IgD-negative memory B cell (primary cell): ENCODE results near the gene NRG3. TPM values are rescaled to one million over a fixed set of nuclear protein-coding genes. Genes with fewer than 3 reads are reported as not detected.

Experiments used
- H3K27ac Mint-ChIP-seq, 3 donors: one replicate each; pipeline ENCODE4 v1.8.0; 2020 to 2022; ENCODE audit warnings: mild to moderate bottlenecking in 3 of 3, mixed read lengths in 3 of 3, moderate library complexity in 1 of 3
- H3K27me3 Mint-ChIP-seq: one replicate; pipeline ENCODE4 v1.8.0; 2021; ENCODE audit warnings: mixed read lengths
- H3K36me3 Mint-ChIP-seq: one replicate; pipeline ENCODE4 v1.8.0; 2020; ENCODE audit warnings: mild to moderate bottlenecking, mixed read lengths
- H3K4me1 Mint-ChIP-seq, 3 donors: one replicate each; pipeline ENCODE4 v1.8.0; 2020 to 2022; ENCODE audit warnings: mixed read lengths in 3 of 3, mild to moderate bottlenecking in 1 of 3
- H3K4me3 Mint-ChIP-seq, 4 donors: one replicate each; pipeline ENCODE4 v1.8.0; 2020 to 2022; ENCODE audit warnings: mild to moderate bottlenecking in 4 of 4, mixed read lengths in 4 of 4, moderate library complexity in 3 of 4
- H3K9me3 Mint-ChIP-seq, 3 donors: one replicate each; pipeline ENCODE4 v1.8.0; 2020 to 2021; ENCODE audit warnings: mixed read lengths in 3 of 3, mild to moderate bottlenecking in 1 of 3
- polyA plus RNA-seq: library from polyadenylated mRNA; unstranded; fragments of 300-500 nt; fragmentation: Illumina TruSeq; gene quantifications from one replicate; pipeline ENCODE4 v1.2.3, GENCODE V29; 2021

Gene NRG3
- polyA plus RNA-seq, 1 donor from 2014 or later: not detected

- no peak overlapping the region for H3K27ac Mint-ChIP-seq
- H3K36me3 Mint-ChIP-seq: no peaks in the 10 kb centered on the region
- H3K27me3 Mint-ChIP-seq: no peaks in the 10 kb centered on the region
- H3K9me3 Mint-ChIP-seq: peaks cover 2 to 4% (median 3%) of the 10 kb centered on the region in 3 donors
- H3K4me3 Mint-ChIP-seq: no peak overlapping the region
- no peaks in the 10 kb centered on the region for H3K4me1 Mint-ChIP-seq
These were observed 84.0 kb downstream of the NRG3 start for GRCh38 chr10:81959016-81959415.

DNA sequence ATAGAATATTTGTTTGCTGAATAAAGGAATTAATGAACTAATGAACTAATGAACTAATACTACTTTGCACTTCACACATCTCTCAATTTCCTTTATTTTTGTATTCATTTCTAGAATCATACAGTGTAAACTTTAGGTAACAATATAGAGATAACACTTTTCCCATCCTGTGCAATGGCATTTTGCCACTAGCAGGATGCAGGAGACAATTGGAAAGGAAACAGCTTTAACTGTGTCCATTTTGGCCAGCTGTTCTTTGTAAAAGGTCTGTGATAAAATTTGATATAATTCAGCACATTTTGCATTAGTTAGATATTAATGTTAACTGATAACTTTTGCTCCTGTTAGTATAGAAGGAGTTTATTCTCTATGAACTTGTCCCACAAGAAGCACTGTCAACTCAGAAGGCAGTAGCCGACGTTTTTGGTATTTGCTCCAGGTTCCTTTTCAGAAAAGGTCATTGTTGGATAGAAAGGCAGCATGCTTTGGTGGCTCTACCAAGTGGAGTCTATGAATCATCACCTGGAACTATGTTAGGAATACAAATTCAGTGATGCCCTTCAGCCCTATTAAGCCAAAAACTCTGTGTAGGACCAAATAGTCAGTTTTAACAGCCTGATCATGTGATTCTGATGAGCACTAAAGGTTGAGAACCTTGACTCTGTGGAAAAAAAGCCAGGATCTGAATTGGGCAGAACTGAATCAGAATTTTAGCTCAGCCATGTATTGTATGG is 86.6 kb downstream of the NRG3 start:
- Mint-ChIP-seq H3K4me3 (no peak overlapping the region), H3K36me3 (no peaks in the 10 kb centered on the region), H3K27ac (no peak overlapping the region), H3K4me1 (no peaks in the 10 kb centered on the region), H3K9me3 (peaks cover 2 to 4% (median 2%) of the 10 kb centered on the region in 3 donors), H3K27me3 (no peaks in the 10 kb centered on the region)

GRCh38 chr10:81963606-81964005 is 88.6 kb downstream of the NRG3 start:
- Mint-ChIP-seq H3K9me3 (peaks cover 0 to 2% (median 1%) of the 10 kb centered on the region in 3 donors), H3K4me1 (no peaks in the 10 kb centered on the region), H3K36me3 (no peaks in the 10 kb centered on the region), H3K27me3 (no peaks in the 10 kb centered on the region), H3K27ac (no peak overlapping the region), H3K4me3 (no peak overlapping the region)

- Mint-ChIP-seq H3K9me3 (peaks cover 3 to 4% (median 4%) of the 10 kb centered on the region in 3 donors), H3K27ac (no peak overlapping the region), H3K4me3 (no peak overlapping the region), H3K27me3 (no peaks in the 10 kb centered on the region), H3K4me1 (no peaks in the 10 kb centered on the region), H3K36me3 (no peaks in the 10 kb centered on the region)
These were observed 92.7 kb downstream of the NRG3 start for GRCh38 chr10:81967716-81968115.

- H3K4me1 Mint-ChIP-seq: no peaks in the 10 kb centered on the region
- no peak overlapping the region for H3K4me3 Mint-ChIP-seq
- peaks cover 4 to 7% (median 7%) of the 10 kb centered on the region in 3 donors for H3K9me3 Mint-ChIP-seq
- H3K27me3 Mint-ChIP-seq: no peaks in the 10 kb centered on the region
- no peaks in the 10 kb centered on the region for H3K36me3 Mint-ChIP-seq
- H3K27ac Mint-ChIP-seq: no peak overlapping the region
These were observed 94.1 kb downstream of the NRG3 start for GRCh38 chr10:81969136-81969535.

- Mint-ChIP-seq H3K9me3 (peaks cover 4 to 16% (median 5%) of the 10 kb centered on the region in 3 donors), H3K27ac (no peak overlapping the region), H3K4me1 (no peaks in the 10 kb centered on the region), H3K36me3 (no peaks in the 10 kb centered on the region), H3K4me3 (no peak overlapping the region), H3K27me3 (no peaks in the 10 kb centered on the region)
These were observed 103.2 kb downstream of the NRG3 start for GRCh38 chr10:81978238-81978637.

GRCh38 chr10:81981724-81982123 is 106.7 kb downstream of the NRG3 start:
- peaks cover 0 to 7% (median 0%) of the 10 kb centered on the region in 3 donors for H3K9me3 Mint-ChIP-seq

GRCh38 chr10:81984428-81984827 is 109.4 kb downstream of the NRG3 start:
- H3K27ac Mint-ChIP-seq: no peak overlapping the region

More at GRCh38 chr10:81981724-81982123, 106.7 kb downstream of the NRG3 start:
- no peaks in the 10 kb centered on the region for H3K36me3 Mint-ChIP-seq
- H3K27ac Mint-ChIP-seq: no peak overlapping the region
- H3K4me3 Mint-ChIP-seq: no peak overlapping the region
- no peaks in the 10 kb centered on the region for H3K4me1 Mint-ChIP-seq
- H3K27me3 Mint-ChIP-seq: no peaks in the 10 kb centered on the region

GRCh38 chr10:81995254-81995653 is 120.3 kb downstream of the NRG3 start:
- Mint-ChIP-seq H3K27me3 (no peaks in the 10 kb centered on the region), H3K4me1 (no peaks in the 10 kb centered on the region), H3K36me3 (no peaks in the 10 kb centered on the region), H3K4me3 (no peak overlapping the region), H3K27ac (no peak overlapping the region), H3K9me3 (peaks cover 0 to 3% (median 2%) of the 10 kb centered on the region in 3 donors)

More at GRCh38 chr10:81984428-81984827, 109.4 kb downstream of the NRG3 start:
- Mint-ChIP-seq H3K4me1 (no peaks in the 10 kb centered on the region), H3K9me3 (peaks cover 0 to 13% (median 2%) of the 10 kb centered on the region in 3 donors), H3K4me3 (no peak overlapping the region), H3K27me3 (no peaks in the 10 kb centered on the region), H3K36me3 (no peaks in the 10 kb centered on the region)

GRCh38 chr10:81996927-81997326 is 121.9 kb downstream of the NRG3 start:
- H3K9me3 Mint-ChIP-seq: peaks cover 2 to 3% (median 2%) of the 10 kb centered on the region in 3 donors
- H3K4me3 Mint-ChIP-seq: no peak overlapping the region
- H3K36me3 Mint-ChIP-seq: no peaks in the 10 kb centered on the region
- no peak overlapping the region for H3K27ac Mint-ChIP-seq
- no peaks in the 10 kb centered on the region for H3K4me1 Mint-ChIP-seq
- no peaks in the 10 kb centered on the region for H3K27me3 Mint-ChIP-seq

- Mint-ChIP-seq H3K27ac (no peak overlapping the region), H3K36me3 (no peaks in the 10 kb centered on the region), H3K9me3 (peaks cover 2 to 9% (median 8%) of the 10 kb centered on the region in 3 donors), H3K27me3 (no peaks in the 10 kb centered on the region), H3K4me3 (no peak overlapping the region), H3K4me1 (peaks cover 0 to 2% (median 0%) of the 10 kb centered on the region in 3 donors)
These were observed 146.0 kb downstream of the NRG3 start for GRCh38 chr10:82020999-82021398.

DNA sequence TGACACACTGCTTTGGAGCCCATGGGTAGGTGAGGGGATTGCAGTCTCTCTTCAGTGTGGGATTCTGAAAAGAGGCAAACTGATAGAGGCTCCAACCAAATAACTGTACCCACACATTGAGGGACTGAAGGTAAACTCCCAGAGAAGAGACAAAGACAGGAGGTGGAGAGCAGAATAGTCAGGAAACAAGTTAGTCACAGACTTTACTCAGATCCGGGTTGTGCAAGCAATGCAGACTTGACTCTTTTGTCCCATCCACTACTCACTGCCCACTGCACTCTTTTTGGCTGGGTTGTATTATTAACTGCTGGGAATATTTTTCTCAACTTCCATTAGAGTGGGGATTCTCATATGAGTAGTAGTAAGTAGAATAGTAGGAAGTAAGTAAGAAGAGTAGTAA is 152.7 kb downstream of the NRG3 start:
- Mint-ChIP-seq H3K4me3 (no peak overlapping the region), H3K4me1 (no peaks in the 10 kb centered on the region), H3K36me3 (no peaks in the 10 kb centered on the region), H3K27ac (no peak overlapping the region), H3K9me3 (peaks cover 0 to 10% (median 4%) of the 10 kb centered on the region in 3 donors), H3K27me3 (no peaks in the 10 kb centered on the region)

DNA sequence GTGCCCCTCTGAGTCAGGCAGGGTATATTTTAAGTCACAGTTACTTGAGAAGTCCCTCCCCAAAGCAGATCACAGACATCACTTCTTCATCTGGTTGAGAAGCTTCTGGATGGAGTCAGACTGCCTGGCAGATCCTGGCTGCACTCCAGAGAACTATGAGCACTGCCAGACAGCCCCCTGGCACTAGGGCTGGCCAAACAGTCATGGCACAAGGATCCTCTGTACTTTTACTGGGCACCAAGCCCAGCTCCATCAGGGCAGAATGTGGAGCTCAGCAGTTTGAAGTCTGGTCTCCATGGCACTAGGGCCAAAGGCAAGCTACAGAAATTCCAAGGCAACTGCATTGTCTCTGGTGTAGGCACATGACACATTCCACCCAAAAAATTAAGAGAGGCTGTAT is 162.1 kb downstream of the NRG3 start:
- Mint-ChIP-seq H3K9me3 (peaks cover 1 to 10% (median 4%) of the 10 kb centered on the region in 3 donors), H3K36me3 (no peaks in the 10 kb centered on the region), H3K4me3 (no peak overlapping the region), H3K27me3 (peaks cover 1% of the 10 kb centered on the region), H3K27ac (no peak overlapping the region), H3K4me1 (no peaks in the 10 kb centered on the region)

DNA sequence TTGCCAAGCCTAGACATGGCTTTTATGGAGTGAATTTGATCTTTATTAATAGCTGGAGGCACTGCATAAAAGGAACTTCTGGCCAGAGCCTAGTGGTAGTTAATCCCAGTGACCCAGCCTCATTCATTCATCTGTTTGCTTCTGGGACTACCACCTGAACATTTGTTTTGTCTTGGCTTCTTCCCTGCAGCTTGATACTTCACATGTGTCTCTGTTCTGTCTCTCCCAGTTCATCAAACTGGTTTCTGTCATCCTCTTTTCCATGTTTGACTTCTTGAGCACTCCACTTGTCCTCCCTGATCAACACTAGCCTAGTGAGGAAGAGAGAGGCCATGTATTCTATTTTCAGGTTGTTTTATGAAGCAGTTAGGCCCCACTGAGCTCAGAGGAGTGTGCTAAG is 163.6 kb downstream of the NRG3 start:
- Mint-ChIP-seq H3K27ac (no peak overlapping the region), H3K4me1 (no peaks in the 10 kb centered on the region), H3K9me3 (peaks cover 1 to 16% (median 4%) of the 10 kb centered on the region in 3 donors), H3K36me3 (no peaks in the 10 kb centered on the region), H3K4me3 (no peak overlapping the region), H3K27me3 (peaks cover 1% of the 10 kb centered on the region)

GRCh38 chr10:82040336-82040735 is 165.3 kb downstream of the NRG3 start:
- Mint-ChIP-seq H3K9me3 (peaks cover 1 to 16% (median 4%) of the 10 kb centered on the region in 3 donors), H3K27ac (no peak overlapping the region), H3K4me1 (no peaks in the 10 kb centered on the region), H3K27me3 (peaks cover 1% of the 10 kb centered on the region), H3K36me3 (no peaks in the 10 kb centered on the region), H3K4me3 (no peak overlapping the region)

DNA sequence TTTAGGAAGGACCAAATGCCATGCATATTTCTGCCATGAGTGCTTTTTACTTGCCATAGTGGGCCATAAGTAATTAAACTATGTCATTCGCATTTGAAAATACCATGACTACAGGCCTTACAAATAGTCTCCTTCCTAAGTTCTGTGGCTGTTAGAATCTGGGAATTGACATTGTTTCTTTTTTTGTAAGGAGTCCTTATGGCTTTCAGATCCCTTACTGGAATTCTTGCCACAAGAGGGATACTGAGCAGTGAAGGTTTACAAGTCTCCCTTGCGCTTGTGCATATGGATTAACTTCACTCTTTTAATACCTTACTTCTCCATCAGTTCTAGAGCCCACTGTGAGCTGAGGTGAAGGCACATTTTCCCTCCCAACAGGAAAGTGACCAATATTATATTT is 166.0 kb downstream of the NRG3 start:
- Mint-ChIP-seq H3K9me3 (peaks cover 1 to 13% (median 4%) of the 10 kb centered on the region in 3 donors), H3K4me1 (no peaks in the 10 kb centered on the region), H3K4me3 (no peak overlapping the region), H3K27me3 (peaks cover 1% of the 10 kb centered on the region), H3K27ac (no peak overlapping the region), H3K36me3 (no peaks in the 10 kb centered on the region)
